ENCODE data around the gene TRAF2.

DNA sequence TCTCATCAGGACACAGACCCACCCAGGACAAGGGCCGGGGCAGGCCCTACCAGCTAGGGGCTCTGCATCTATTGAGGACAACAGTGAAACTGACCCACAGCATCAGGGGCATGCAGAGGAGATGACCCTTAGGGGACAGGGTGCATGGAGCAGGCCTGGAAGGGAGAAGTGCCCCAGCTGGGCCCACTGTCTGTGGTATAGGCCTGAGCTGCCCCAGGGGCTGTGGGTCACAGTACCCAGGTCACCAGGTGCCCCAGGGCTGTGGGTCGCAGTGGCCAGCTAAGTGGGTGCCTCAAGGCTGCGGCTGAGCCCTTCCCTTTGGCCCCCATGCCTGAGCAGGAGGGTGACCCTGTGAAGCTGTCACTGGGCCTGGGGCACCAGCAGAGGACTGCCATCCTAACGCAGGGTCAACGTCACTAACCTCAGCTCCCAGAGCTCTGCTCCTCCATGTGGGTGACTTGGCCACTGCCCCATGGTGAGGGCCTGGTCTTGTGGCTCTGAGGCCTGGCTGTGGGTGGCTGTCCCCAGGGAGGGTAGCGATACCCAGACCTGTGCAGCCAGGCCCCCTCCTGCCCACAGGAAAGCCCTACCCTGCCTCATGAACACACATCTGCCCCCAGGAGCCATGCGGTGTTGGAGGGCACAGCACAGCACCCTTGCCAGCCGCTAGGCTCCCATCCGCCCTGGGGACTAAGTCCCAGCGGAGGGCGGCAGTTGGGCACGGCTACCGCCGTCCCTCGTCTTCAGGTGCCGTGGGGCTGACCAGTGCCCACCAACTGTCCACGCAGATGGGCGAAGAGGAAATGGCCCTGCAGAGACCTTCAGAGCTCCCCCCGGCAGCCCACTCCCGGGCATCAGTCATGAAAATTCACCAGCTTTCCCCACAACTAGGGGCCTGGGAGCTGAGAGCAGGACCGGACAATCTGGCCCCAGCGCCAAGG is 25.1 kb upstream of the TRAF2 start:
- TF ChIP-seq, protein P1, sequence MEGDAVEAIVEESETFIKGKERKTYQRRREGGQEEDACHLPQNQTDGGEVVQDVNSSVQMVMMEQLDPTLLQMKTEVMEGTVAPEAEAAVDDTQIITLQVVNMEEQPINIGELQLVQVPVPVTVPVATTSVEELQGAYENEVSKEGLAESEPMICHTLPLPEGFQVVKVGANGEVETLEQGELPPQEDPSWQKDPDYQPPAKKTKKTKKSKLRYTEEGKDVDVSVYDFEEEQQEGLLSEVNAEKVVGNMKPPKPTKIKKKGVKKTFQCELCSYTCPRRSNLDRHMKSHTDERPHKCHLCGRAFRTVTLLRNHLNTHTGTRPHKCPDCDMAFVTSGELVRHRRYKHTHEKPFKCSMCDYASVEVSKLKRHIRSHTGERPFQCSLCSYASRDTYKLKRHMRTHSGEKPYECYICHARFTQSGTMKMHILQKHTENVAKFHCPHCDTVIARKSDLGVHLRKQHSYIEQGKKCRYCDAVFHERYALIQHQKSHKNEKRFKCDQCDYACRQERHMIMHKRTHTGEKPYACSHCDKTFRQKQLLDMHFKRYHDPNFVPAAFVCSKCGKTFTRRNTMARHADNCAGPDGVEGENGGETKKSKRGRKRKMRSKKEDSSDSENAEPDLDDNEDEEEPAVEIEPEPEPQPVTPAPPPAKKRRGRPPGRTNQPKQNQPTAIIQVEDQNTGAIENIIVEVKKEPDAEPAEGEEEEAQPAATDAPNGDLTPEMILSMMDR (IDR thresholded peaks at IDR 0.05; ENCODE audit: low read length) = no peak
- TF ChIP-seq EZH2 (IDR thresholded peaks at IDR 0.05; ENCODE audit: borderline replicate concordance, low read length) = no peak
